Caco-2 (cell line): Measurements from ENCODE around the gene DBH. TPM values are rescaled to one million over a fixed set of nuclear protein-coding genes. Genes with fewer than 3 reads are reported as not detected.

ENCODE experiments used
- BruUV-seq: library from RNA; stranded (reverse); fragments of 400-500 nt; replicated peaks from 2 replicates; lab custom pipeline; 2021; lab: Mats Ljungman, UMichigan
- CTCF ChIA-PET: fragments of 300-600 bp; sonication (Branson Sonifier 250); formaldehyde crosslinking; loops from one replicate; lab custom pipeline; 2022; ENCODE audit warnings: antibody characterized with exemption; lab: Charles Lee
- POLR2A ChIA-PET: fragments of 300-600 bp; sonication (Branson Sonifier 250); formaldehyde crosslinking; loops from one replicate; lab custom pipeline; 2022; ENCODE audit warnings: antibody characterized with exemption; lab: Charles Lee
- DNase-seq, 2 experiments: peaks; one replicate each; pipeline versions ENCODE4 v3.0.0 to v3.0.0-alpha.2; 2020 to 2022
- H3K27me3 ChIP-seq: replicated peaks from 2 replicates; pipeline ENCODE4 v1.6.0; 2011; ENCODE audit warnings: low read length; ENCODE audit not compliant: control insufficient read depth, insufficient read depth
- H3K36me3 ChIP-seq: 2 replicates; pipeline ENCODE4 v1.5.1; 2011; ENCODE audit warnings: low read length; ENCODE audit not compliant: control insufficient read depth, insufficient read depth
- H3K4me1 ChIP-seq: fragments of 250-450 bp; sonication (Bioruptor Pico); 2 replicates; pipeline ENCODE4 v1.5.1; 2020; ENCODE audit warnings: mild to moderate bottlenecking
- H3K4me3 ChIP-seq: 2 replicates; pipeline ENCODE4 v1.5.1; 2011; ENCODE audit warnings: low read depth, mild to moderate bottlenecking, control low read depth, low read length
- H3K9me3 ChIP-seq: fragments of 250-450 bp; sonication (Bioruptor Pico); 2 replicates; pipeline ENCODE4 v1.5.1; 2020; ENCODE audit warnings: mild to moderate bottlenecking, moderate library complexity
- H3K27ac Mint-ChIP-seq: one replicate; pipeline ENCODE4 v1.8.0; 2022; ENCODE audit warnings: mixed read lengths; ENCODE audit not compliant: unreplicated experiment
- H3K27me3 Mint-ChIP-seq: one replicate; pipeline ENCODE4 v1.8.0; 2022; ENCODE audit warnings: mixed read lengths; ENCODE audit not compliant: insufficient read depth, unreplicated experiment
- H3K36me3 Mint-ChIP-seq: one replicate; pipeline ENCODE4 v1.8.0; 2022; ENCODE audit warnings: mild to moderate bottlenecking, mixed read lengths; ENCODE audit not compliant: insufficient read depth, unreplicated experiment
- H3K4me1 Mint-ChIP-seq: one replicate; pipeline ENCODE4 v1.8.0; 2022; ENCODE audit warnings: low read depth, mixed read lengths; ENCODE audit not compliant: unreplicated experiment
- H3K4me3 Mint-ChIP-seq: one replicate; pipeline ENCODE4 v1.8.0; 2022; ENCODE audit warnings: mild to moderate bottlenecking, moderate library complexity, mixed read lengths; ENCODE audit not compliant: unreplicated experiment
- H3K9me3 Mint-ChIP-seq: one replicate; pipeline ENCODE4 v1.8.0; 2022; ENCODE audit warnings: mixed read lengths; ENCODE audit not compliant: unreplicated experiment
- CTCF ChIP-seq, 2 experiments: fragments of 200-600 bp in 1 of 2; IDR thresholded peaks; 1 replicate in 1 of 2; 2 replicates in 1 of 2; pipeline versions ENCODE4 v1.5.1 to v1.8.0; 2011 to 2022; ENCODE audit warnings: antibody characterized with exemption in 1 of 2, control low read depth in 1 of 2, inconsistent platforms in 1 of 2, low read depth in 1 of 2, low read length in 1 of 2, mild to moderate bottlenecking in 1 of 2, moderate library complexity in 1 of 2; ENCODE audit not compliant: insufficient read depth in 1 of 2, severe bottlenecking in 1 of 2, unreplicated experiment in 1 of 2
- intact Hi-C: fragments of 100-400 bp; cut with micrococcal nuclease; formaldehyde crosslinking; loops from one replicate; pipeline ENCODE4 v1.10.0; 2022; ENCODE audit not compliant: unreplicated experiment
- total RNA-seq: library from RNA; stranded (reverse); gene quantifications from 2 replicates; pipeline ENCODE4 v1.2.3, GENCODE V29; 2022

The DBH gene
- total RNA-seq, 1 experiment from 2014 or later = not detected

DNA sequence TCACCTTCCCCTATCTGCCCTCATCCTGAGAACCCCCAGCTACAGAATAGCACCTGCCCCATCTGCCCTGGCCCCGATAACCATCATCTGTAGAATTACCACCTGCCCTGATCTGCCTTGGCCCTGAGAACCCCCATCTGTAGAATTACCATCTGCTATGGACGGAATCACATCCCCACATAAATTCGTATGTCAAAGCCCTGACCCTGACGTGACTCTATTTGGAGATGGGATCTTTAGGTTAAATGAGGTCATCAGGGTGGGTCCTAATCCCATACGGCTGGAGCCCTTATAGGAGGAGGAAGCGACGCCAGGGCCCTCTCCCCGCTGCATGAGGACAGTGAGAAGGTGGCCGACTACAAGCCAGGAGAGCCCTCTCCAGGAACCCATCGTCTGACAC, 69.4 kb downstream of the DBH start:
- Histone ChIP-seq H3K36me3 (no peaks in the 10 kb centered on the region), H3K4me3 (no peak overlapping the region), H3K4me1 (0 out of 2 replicates have a peak, but pooled peaks cover 4% of the 10 kb centered on the region), H3K27me3 (no peaks in the 10 kb centered on the region), H3K9me3 (no peaks in the 10 kb centered on the region)
- no peaks in the 10 kb centered on the region for H3K36me3 Mint-ChIP-seq
- DNase-seq = no peak
- no peak overlapping the region for H3K27ac Mint-ChIP-seq
- no peaks in the 10 kb centered on the region for H3K9me3 Mint-ChIP-seq
- H3K27me3 Mint-ChIP-seq = no peaks in the 10 kb centered on the region
- no peak overlapping the region for H3K4me3 Mint-ChIP-seq
- POLR2A ChIA-PET = no interaction called here
- peaks cover 7% of the 10 kb centered on the region for H3K4me1 Mint-ChIP-seq
- no peak for TF ChIP-seq CTCF (IDR thresholded peaks at IDR 0.05; ENCODE audit: insufficient read depth in 1 of 2, low read depth in 1 of 2, low read length in 1 of 2, severe bottlenecking in 1 of 2, unreplicated experiment in 1 of 2)
- no TSS peak for BruUV-seq
- CTCF ChIA-PET = no interaction called here
- intact Hi-C loops = no loop called here

- no peaks in the 10 kb centered on the region for H3K9me3 ChIP-seq
- TF ChIP-seq CTCF (IDR thresholded peaks at IDR 0.05; ENCODE audit: insufficient read depth in 1 of 2, low read depth in 1 of 2, low read length in 1 of 2, severe bottlenecking in 1 of 2, unreplicated experiment in 1 of 2) = no peak
- no peak overlapping the region for H3K4me3 ChIP-seq
- 0 out of 2 replicates have a peak, but pooled peaks cover 4% of the 10 kb centered on the region for H3K4me1 ChIP-seq
- H3K36me3 ChIP-seq = no peaks in the 10 kb centered on the region
- H3K4me1 Mint-ChIP-seq = peaks cover 7% of the 10 kb centered on the region
- no peaks in the 10 kb centered on the region for H3K9me3 Mint-ChIP-seq
- no peak for DNase-seq
- no peak overlapping the region for H3K27ac Mint-ChIP-seq
- no peaks in the 10 kb centered on the region for H3K27me3 ChIP-seq
- intact Hi-C loops = no loop called here
- ChIA-PET POLR2A (no interaction called here), CTCF (no interaction called here)
- no peaks in the 10 kb centered on the region for H3K36me3 Mint-ChIP-seq
- no TSS peak for BruUV-seq
- no peaks in the 10 kb centered on the region for H3K27me3 Mint-ChIP-seq
- no peak overlapping the region for H3K4me3 Mint-ChIP-seq
Observed at GRCh38 chr9:133706307-133707050, 70.3 kb downstream of the DBH start.

- ChIA-PET POLR2A (no interaction called here), CTCF (no interaction called here)
- no peak for DNase-seq
- intact Hi-C loops = no loop called here
- Histone ChIP-seq H3K4me3 (no peak overlapping the region), H3K36me3 (no peaks in the 10 kb centered on the region), H3K27me3 (no peaks in the 10 kb centered on the region), H3K9me3 (no peaks in the 10 kb centered on the region), H3K4me1 (0 out of 2 replicates have a peak, but pooled peaks cover 4% of the 10 kb centered on the region)
- no peak for TF ChIP-seq CTCF (IDR thresholded peaks at IDR 0.05; ENCODE audit: insufficient read depth in 1 of 2, low read depth in 1 of 2, low read length in 1 of 2, severe bottlenecking in 1 of 2, unreplicated experiment in 1 of 2)
- no peaks in the 10 kb centered on the region for H3K36me3 Mint-ChIP-seq
- H3K27me3 Mint-ChIP-seq = no peaks in the 10 kb centered on the region
- H3K9me3 Mint-ChIP-seq = no peaks in the 10 kb centered on the region
- BruUV-seq = no TSS peak
- peaks cover 7% of the 10 kb centered on the region for H3K4me1 Mint-ChIP-seq
- H3K27ac Mint-ChIP-seq = peak overlapping the region; percentile 16
- H3K4me3 Mint-ChIP-seq = no peak overlapping the region
Observed at GRCh38 chr9:133707065-133707762, 71.1 kb downstream of the DBH start.
